ENCODE data around the gene NAT8L.

DNA sequence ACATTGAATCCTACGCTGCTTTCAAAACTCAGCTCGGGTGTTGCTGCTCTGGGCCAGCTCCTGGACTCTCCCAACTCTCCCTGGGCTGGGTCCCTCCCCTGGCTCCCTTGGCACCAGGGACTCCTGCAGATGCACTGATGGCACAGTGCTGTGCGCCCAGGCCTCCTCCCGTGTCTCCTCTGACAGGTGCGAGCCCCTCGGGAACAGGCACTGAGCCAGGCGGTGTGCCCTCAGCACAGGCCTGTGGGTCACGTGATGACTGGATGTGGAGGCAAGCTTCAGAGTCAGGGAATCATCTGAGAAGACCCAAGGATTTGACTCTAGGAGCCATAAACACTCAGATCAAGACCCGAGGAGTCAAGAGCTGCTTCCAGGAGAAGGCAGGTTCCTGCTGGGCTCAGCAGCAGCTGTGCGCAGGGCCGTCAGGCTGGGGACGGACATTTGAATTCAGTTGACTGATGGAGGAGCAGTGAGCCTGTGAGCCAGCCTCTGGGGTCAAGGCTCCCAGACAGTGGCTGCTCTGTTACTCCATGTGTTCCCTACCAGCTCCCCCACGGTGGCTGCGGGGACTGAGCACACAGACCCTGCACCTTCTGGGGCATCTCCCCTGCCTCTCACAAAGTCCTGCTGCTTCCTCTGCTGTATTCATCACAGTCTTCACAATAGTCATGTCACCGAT, 33.0 kb downstream of the NAT8L start:
- TF ChIP-seq, protein P1, sequence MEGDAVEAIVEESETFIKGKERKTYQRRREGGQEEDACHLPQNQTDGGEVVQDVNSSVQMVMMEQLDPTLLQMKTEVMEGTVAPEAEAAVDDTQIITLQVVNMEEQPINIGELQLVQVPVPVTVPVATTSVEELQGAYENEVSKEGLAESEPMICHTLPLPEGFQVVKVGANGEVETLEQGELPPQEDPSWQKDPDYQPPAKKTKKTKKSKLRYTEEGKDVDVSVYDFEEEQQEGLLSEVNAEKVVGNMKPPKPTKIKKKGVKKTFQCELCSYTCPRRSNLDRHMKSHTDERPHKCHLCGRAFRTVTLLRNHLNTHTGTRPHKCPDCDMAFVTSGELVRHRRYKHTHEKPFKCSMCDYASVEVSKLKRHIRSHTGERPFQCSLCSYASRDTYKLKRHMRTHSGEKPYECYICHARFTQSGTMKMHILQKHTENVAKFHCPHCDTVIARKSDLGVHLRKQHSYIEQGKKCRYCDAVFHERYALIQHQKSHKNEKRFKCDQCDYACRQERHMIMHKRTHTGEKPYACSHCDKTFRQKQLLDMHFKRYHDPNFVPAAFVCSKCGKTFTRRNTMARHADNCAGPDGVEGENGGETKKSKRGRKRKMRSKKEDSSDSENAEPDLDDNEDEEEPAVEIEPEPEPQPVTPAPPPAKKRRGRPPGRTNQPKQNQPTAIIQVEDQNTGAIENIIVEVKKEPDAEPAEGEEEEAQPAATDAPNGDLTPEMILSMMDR (IDR thresholded peaks at IDR 0.05), result no peak
- TF ChIP-seq, protein P2, sequence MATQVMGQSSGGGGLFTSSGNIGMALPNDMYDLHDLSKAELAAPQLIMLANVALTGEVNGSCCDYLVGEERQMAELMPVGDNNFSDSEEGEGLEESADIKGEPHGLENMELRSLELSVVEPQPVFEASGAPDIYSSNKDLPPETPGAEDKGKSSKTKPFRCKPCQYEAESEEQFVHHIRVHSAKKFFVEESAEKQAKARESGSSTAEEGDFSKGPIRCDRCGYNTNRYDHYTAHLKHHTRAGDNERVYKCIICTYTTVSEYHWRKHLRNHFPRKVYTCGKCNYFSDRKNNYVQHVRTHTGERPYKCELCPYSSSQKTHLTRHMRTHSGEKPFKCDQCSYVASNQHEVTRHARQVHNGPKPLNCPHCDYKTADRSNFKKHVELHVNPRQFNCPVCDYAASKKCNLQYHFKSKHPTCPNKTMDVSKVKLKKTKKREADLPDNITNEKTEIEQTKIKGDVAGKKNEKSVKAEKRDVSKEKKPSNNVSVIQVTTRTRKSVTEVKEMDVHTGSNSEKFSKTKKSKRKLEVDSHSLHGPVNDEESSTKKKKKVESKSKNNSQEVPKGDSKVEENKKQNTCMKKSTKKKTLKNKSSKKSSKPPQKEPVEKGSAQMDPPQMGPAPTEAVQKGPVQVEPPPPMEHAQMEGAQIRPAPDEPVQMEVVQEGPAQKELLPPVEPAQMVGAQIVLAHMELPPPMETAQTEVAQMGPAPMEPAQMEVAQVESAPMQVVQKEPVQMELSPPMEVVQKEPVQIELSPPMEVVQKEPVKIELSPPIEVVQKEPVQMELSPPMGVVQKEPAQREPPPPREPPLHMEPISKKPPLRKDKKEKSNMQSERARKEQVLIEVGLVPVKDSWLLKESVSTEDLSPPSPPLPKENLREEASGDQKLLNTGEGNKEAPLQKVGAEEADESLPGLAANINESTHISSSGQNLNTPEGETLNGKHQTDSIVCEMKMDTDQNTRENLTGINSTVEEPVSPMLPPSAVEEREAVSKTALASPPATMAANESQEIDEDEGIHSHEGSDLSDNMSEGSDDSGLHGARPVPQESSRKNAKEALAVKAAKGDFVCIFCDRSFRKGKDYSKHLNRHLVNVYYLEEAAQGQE (IDR thresholded peaks at IDR 0.05; ENCODE audit: insufficient read depth in 1 of 2, low read depth in 2 of 2, low read length in 1 of 2), result no peak
- TF ChIP-seq POLR2AphosphoS5 (IDR thresholded peaks at IDR 0.05; ENCODE audit: low read depth, low read length), result no peak
- no peak for TF ChIP-seq TCF7L2 (IDR thresholded peaks at IDR 0.05; ENCODE audit: low read depth, low read length)
- TF ChIP-seq SIN3A (IDR thresholded peaks at IDR 0.05; ENCODE audit: borderline replicate concordance, insufficient read depth, low read depth, low read length), result no peak

Data from Panc1 (cell line).